GM21390 (cell line): Measurements from ENCODE around the gene CEP63.
"Not testable (repeated sequence)": the region's sequence is repeated elsewhere in the genome, so short reads cannot be mapped to it uniquely, and the experiment has no call there.

Experiments used
- ATAC-seq: cut with Tn5 transposase; IDR thresholded peaks from one replicate; pipeline ENCODE4 v1.9.1; 2021; ENCODE audit not compliant: unreplicated experiment

CEP63 gene

DNA sequence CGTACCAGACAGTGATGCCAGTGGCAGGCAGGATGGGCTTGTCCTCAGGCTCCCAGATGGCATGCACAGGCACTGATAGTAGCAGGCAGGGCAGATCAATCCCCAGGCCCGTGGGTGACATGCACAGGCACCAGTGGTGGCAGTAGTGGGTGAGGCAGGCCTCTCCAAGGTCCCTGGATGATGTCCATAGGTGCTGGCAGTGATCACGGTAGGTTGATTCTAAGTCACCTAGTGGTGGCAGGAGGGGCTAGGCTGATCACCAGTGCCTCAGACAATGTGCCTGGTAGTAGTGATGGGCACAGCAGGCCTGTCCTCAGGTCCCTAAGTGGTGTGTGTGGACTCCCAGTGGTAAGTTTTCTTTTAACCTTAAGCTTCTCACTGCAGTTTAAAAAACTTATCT is 19.6 kb downstream of the CEP63 start:
- no peak for ATAC-seq

DNA sequence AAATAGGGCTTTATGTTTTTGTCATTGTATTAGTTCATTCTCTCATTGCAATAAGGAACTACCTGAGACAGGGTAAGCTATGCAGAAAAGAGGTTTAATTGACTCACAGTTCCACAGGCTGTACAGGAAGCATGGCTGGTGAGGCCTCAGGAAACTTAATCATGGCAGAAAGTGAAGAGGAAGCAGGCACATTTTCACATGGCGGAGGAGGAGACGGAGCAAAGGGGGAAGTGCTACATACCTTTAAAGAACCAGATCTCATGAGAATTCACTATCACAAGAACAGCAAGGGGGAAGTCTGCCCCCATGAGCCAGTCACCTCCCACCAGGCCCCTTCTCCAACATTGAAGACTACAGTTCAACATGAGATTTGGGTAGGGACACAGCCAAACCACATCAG is 25.6 kb downstream of the CEP63 start:
- no peak for ATAC-seq

DNA sequence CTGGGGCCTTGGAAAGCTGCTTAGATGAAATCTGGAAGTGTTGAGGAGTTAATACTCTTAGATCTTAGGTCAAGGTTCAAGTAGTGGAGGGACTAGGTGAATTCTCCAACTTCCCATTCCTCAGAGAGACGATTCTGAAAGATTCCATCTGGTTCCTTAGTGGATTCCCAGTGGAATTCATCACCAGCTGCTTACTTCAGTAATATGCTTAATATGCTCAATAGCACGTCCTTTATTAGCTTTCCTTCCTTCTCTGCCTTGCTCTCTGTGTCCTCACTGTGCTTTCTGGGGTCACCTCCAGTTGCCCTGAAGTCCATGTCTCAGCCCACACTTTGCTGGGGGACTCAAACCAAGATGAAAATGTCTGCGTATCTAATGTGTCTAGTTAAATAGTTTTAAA is 31.0 kb downstream of the CEP63 start:
- ATAC-seq, result no peak

DNA sequence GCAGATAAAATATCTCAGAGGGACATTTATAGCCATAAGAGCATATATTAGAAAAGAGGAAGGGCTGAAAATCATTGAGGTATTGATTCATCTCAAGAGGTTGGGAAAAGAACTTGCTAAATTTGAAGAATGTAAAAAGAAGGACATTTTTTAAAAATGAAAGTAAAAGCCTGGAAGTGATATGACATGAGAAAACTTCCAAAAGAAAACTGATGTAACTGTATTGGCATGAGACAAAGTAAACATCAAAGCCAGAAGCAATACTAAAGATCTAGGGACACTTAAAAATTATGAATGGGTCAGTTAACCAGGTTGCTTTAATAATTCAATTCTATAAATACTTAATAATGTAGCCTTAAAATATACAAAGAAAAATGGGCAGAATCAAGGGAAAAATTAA is 31.9 kb downstream of the CEP63 start:
- ATAC-seq, result no peak

DNA sequence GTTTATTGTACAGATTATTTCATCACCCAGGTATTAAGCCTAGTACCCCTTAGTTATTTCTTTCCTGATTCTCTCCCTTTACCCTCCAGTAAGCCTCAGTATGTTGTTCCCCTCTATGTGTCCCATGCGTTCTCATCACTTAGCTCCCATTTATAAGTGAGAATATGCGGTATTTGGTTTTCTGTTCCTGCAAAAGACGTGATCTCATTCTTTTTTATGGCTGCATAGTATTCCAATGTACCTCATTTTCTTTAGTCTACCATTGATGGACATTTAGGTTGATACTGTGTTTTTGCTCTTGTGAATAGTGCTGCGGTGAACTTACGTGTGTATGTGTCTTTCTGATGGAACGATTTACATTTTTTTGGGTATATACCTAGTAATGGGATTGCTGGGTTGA is 36.7 kb downstream of the CEP63 start:
- no peak for ATAC-seq

DNA sequence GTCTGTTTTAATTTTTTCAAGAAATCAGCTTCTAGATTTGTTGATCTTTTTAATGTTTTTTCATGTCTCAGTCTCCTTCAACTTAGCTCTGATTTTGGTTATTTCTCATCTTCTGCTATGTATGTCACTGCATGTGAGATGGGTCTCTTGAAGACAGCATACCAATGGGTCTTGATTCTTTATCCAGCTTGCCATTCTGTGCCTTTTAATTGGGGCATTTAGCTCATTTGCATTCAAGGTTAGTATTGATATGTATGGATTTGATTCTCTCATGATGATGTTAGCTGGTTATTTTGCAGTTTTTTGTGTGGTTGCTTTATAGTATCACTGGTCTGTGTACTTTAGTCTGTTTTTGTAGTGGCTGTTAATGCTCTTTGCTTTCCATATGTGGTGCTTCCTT is 39.4 kb downstream of the CEP63 start:
- no peak for ATAC-seq

DNA sequence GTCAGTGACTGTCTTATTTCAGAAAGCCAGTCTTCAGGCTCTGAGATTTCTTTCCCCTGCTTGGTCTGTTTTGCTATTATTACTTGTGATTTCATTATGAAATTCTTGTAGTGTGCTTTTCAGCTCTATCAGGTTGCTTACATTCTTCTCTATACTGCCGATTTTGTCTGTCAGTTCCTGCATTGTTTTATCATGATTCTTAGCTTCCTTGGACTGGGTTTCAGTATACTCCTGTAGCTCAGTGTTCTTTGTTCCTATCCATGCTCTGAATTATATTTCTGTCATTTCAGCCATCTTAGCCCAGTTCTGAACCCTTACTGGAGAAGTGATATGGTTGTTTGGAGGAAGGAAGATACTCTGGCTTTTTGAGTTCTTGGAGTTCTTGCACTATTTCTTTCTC is 40.5 kb downstream of the CEP63 start:
- ATAC-seq, result no peak

DNA sequence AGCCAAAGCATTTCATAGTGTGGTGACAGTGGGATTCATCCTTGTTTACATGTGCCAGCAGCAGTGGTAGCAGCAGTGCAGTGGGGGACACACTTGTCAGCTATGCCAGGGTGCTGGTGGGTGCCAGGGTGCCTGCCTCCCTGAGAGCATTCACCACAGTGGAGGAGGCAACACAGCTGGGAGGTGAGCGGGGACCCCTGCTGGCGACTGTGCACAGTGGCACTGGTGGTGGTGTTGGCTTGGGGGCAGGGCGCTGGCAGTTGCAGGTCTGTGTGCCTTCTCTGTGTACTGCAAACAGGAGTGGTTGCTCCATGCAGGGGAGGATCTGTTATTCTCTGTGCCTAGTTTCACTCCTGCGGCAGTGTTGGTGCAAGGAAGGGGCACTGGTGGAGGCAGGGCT is 41.2 kb downstream of the CEP63 start:
- no peak for ATAC-seq

DNA sequence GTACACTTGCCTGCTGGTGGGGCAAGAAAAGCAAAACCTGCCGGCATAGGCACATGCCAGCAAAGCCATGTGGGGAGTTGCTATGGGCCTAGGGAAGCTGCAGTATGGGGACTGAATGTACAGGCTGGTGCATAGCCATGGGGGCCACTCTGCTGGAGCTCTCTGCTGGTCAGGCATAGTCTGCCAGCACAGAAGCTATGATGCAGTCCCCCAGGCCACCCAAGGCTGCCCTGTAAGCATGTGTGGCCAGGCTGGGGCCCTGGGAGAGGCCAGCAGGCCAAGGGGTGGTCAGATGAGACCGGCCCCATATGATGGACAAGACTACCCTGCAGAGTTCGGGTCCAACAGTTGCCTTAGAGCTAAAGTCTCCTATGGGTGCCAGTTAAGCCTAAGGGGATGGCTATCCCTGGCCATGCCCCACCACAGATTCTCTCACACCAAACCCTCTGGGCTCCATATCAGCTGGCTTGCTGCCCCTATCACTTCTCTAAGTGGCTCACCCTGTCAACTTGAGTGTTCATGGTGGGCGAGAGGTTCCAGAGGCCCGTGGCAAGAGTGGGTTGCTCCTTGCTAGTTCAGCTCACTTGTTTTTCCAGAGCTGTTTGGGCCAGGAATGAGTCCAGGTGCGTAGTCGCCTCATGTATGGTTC is 41.8 kb downstream of the CEP63 start:
- no peak for ATAC-seq

DNA sequence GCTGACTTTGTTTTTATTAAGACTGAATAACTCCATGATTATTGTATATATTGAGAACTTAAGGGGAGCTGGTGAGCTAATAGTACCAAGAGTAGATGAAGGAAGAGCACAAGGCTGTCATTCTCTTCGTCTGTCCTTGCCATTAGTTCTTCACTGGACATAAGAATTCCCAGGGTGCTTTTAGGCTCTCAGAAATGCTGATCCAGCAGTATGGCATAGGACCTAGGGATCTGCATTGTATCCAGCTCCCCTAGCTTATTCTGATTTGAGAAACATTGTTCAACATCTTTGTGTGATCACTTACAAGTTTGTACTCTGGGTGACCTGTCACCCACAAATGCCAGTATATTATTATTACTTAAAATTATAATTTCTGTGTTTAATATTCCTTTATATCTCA is 47.6 kb downstream of the CEP63 start:
- no peak for ATAC-seq

DNA sequence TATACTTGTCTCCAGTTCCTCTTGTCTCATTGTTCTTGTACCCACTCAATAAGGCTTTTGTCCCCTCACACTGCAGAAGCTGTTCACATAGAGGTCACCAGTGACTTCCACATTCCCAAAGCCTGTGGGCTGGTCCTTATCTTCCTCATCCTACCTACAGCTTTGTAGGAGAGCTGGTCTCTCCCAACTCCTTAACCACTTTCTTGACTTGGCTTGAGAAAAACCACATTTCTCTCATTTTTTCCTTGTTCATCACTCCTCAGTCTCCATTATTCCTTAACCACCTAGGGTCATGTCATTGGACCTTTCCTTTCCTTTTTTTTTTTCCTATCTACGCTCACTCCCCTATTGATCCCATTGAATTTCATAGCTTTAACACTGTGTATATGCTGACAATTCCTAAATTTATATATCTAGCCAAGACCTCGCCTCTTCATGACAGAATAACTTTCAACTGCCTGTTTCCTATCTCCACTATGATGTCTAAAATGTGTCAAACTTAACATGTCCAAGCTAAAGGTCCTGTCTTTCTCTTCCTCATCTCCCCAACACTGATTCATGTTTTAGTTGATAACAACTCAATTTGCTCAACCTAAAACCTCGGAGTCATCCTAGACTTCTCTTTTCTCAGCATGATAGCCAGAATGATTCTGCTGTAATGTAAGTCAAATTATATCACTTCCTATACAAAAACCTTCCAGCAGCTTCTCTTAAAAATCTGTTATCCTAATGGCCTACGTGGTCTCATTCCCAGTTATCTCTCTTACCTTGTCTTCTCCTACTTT is 49.5 kb downstream of the CEP63 start:
- ATAC-seq, result no peak

DNA sequence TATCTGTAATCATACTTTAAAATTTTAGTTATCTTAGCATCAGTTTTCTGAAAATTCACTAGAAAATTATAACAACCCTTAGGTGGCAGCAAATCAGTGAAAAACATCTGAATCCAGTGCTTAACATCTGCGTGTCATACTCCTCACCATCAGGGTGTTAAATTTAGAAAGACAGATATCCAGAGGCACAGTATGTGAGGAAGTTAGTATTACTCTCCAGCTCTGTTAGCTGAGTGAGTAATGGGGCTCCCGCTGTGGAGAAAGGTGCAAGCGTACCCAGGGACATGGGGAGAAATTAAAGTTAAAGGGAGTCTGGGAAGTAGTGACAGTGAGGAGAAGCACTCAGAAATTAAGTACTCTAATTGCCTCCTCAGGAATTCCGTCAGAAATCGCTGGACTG is 50.9 kb downstream of the CEP63 start:
- ATAC-seq, result no peak

DNA sequence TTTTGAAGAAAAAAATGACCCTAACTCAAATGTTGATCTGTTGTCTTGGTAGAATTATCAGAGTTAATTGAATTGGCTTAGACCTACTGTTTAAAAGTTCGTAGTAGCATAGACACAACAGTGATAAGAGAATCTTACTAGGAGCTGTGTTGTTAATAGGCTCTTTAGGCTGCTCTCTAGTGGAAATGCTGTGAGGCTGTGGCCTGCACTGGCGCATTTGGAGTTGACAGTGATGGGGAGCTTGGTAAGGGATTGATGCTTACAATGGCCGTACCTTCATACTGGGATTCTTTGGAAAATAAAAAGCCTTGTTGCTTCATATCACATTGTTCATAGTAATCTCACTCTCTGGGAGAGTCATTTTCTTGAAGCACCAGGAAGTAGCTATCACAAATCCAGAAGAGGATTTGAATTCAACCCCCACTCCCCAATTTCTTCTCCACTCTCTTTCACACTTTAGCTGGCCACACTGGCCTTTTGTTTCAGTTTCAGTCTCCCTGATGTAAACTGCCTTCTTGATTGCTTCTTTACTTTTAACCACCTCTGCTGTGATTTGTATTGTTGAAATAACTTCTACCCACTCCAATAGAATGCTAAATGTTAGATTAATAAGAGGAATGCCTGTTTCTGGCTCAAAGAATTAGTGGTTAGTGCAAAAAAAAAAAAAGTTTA is 56.6 kb downstream of the CEP63 start:
- no peak for ATAC-seq

DNA sequence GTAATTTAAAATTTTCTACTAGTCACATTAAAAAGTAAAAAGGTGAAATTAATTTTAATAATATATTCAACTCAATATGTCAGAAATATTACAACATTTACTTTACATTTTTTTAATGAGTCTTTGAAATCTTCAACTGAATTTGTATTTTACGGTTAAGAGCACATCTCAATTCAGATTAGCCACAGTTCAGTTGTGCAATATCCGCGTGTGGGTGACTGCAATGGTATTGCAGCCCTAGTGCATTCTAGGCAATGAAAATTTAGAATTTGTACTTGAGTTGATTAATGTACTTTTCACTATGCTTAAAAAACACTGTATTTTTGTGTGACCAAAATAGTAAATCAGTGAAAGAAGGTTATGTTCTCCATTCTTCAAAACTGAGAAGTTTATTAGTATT is 57.3 kb downstream of the CEP63 start:
- no peak for ATAC-seq

DNA sequence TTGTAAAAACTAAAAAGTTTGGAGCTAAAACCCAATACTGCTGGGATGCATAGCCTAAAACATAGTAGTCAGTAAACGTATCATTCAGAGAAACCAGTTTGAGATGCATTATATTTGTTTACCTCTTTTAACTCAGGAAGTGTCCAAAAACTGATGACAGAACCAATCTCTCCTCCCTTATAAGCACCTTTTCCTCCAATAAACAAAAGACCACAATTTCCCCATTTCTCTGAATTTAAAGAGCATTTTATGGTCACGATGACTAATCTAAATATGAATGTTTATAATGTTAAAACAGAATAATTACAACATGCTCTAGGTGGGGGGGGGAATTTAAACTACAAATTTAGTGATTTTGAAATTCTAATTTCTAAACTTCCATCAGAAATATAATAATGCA is 58.5 kb downstream of the CEP63 start:
- ATAC-seq, result no peak

DNA sequence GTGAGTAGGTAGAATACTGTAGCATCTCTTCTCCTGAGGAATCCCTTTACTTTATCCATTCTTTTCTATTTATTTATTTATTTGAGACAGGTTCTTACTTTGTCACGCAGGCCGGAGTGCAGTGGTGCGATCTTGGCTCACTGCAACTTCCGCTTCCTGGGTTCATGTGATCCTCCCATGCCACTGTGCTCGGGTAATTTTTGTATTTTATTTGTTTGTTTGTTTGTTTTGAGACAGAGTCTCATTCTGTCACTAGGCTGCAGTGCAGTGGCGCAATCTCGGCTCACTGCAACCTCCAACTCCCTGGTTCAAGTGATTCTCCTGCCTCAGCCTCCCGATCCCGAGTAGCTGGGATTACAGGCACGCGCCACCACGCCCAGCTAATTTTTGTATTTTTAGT is 58.9 kb downstream of the CEP63 start:
- not testable (repeated sequence) for ATAC-seq

DNA sequence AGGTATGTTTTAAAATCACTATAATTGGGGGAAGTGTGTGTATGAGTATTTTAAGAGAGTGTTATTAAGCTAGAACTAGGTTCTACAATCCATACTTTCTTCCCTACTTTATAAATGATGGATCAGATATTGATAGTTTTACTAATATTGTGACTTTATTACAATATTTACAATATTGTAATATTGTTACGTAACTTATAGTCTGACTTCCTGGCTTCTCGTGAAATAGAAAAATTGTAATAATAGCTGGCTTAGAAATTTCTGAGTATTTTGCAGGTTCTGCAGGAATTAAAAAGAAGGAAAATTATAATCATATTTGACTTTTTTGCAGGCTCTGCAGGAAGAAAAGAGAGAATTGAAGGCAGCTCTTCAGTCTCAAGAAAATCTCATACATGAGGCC is 60.0 kb downstream of the CEP63 start:
- no peak for ATAC-seq

DNA sequence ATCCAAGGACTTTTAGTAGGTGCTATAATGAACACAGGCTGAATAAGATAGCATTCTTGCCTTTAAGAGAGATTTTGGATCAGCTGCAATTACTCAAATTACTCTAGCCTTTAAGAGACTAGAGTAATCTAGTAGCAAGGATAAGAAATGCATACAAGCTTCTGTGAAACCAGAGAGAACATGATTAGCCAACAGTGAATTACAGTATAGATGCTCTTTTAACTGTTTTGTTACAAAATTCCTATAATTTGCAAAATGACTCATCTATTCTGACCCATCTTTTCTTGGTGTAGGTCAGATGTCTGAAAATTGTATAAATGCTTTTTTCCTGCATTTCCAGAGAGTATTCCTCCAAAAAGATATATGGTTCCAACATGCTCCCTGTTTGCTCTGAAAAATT is 66.9 kb downstream of the CEP63 start:
- ATAC-seq, result no peak

DNA sequence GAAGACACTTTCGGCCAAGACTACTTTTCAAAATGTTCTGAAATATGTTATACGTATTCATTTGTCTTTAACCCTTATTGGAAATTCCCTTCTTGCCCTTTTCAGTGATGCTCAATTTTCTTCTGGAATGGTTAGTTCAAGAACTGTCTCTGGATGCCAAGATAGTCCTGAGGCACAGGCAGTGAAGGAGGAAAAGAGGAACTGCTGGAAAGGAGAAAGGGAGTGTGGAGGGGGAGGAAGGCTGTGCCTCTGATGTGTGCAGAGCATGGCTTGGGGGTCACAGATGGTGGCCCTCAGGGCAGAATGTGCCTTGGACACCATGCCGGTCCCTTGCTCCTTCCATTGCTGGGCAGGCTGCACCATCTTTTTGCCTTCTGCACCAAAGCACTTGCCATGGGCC is 73.7 kb downstream of the CEP63 start:
- no peak for ATAC-seq

DNA sequence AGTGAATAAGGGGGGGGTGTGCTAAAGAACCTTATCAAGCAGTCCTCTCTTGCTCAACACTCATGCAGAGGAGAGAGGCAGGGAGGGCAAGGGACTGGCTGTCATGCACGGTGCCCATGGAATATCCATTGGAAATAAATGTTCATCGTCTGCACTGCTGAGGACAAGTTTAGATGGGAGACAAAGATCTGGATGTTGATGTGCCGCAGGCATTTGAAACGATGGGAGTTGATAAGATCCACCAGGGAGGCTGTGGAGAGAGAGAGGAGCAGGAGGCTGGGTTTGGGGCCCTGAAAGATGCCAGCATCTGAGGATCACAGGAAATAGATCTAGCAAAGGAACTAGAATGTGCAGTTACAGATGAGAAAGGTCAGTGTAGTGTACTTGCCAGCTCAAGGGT is 76.2 kb downstream of the CEP63 start:
- no peak for ATAC-seq

DNA sequence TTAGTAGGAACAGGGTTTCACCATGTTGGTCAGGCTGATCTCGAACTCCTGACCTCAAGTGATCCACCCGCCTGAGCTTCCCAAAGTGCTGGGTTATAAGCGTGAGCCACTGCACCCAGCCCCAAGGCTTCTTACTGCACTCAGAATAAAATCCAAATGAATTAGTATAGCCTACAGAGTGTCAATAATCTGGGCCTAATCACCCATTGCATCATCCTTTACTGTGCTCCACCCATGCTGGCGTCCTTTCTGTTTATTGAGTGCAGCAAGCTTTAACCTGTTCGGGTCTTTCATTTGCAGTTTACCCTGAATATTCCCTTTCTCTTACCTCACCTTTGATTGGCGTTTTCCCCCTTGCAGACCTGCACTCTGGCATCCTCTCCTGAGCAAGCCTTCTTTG is 77.7 kb downstream of the CEP63 start:
- ATAC-seq, result no peak

DNA sequence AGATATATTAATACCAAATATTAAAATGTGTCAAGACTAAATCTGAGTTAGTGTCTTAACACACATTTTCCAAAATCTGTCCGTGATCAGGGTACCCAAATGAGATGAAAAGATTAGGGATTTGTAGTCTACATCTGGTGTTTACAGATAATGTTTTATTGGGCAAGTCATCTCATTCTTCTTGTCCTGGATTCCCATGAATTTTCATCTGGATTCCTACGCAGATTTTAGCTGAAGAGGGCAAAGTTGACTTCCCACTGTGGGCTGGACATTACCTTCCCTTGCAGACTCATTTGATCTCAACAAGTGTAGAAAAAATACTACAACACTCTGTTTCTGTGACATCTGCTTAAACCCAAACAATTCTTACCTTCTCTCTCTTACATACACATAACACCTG is 79.1 kb downstream of the CEP63 start:
- ATAC-seq, result no peak
